Liver (tissue), 9 donors: Measurements from ENCODE around the gene CDK19. TPM values are rescaled to one million over a fixed set of nuclear protein-coding genes. Genes with fewer than 3 reads are reported as not detected.
"Not testable (repeated sequence)": the region's sequence is repeated elsewhere in the genome, so short reads cannot be mapped to it uniquely, and the experiment has no call there.

ENCODE experiments used
- DNase-seq: peaks from one replicate; pipeline ENCODE4 v3.0.0-alpha.2; 2017; ENCODE audit warnings: low spot score
- H3K27ac ChIP-seq, 2 donors: one replicate each; pipeline ENCODE4 v1.7.0; 2013; ENCODE audit warnings: inconsistent platforms in 2 of 2, low read length in 2 of 2, control low read depth in 1 of 2, low read depth in 1 of 2, mild to moderate bottlenecking in 1 of 2
- H3K27me3 ChIP-seq, 4 donors: one replicate each; pipeline versions ENCODE4 v1.6.1 to v1.7.0; 2013; ENCODE audit warnings: low read length in 3 of 4, inconsistent platforms in 1 of 4, mild to moderate bottlenecking in 1 of 4, moderate library complexity in 1 of 4; ENCODE audit not compliant: control insufficient read depth in 4 of 4, insufficient read depth in 4 of 4
- H3K36me3 ChIP-seq, 4 donors: one replicate each; pipeline versions ENCODE4 v1.6.1 to v1.7.0; 2013; ENCODE audit warnings: low read length in 3 of 4, mild to moderate bottlenecking in 3 of 4, low read depth in 1 of 4, moderate library complexity in 1 of 4; ENCODE audit not compliant: control insufficient read depth in 4 of 4, insufficient read depth in 3 of 4
- H3K4me1 ChIP-seq, 4 donors: one replicate each; pipeline versions ENCODE4 v1.6.1 to v1.7.0; 2013; ENCODE audit warnings: low read length in 3 of 4, mild to moderate bottlenecking in 3 of 4, moderate library complexity in 1 of 4; ENCODE audit not compliant: control insufficient read depth in 4 of 4, insufficient read depth in 4 of 4
- H3K4me3 ChIP-seq, 3 donors: one replicate each; pipeline versions ENCODE4 v1.6.1 to v1.7.0; 2013; ENCODE audit warnings: low read length in 3 of 3, control low read depth in 1 of 3, low read depth in 1 of 3, mild to moderate bottlenecking in 1 of 3
- H3K9ac ChIP-seq, 2 donors: one replicate each; pipeline ENCODE4 v1.7.0; 2013; ENCODE audit warnings: low read length in 2 of 2, mild to moderate bottlenecking in 2 of 2, moderate library complexity in 2 of 2, control low read depth in 1 of 2, low read depth in 1 of 2
- H3K9me3 ChIP-seq, 4 donors: one replicate each; pipeline versions ENCODE4 v1.6.1 to v1.7.0; 2013; ENCODE audit warnings: low read length in 3 of 4; ENCODE audit not compliant: control insufficient read depth in 4 of 4
- CTCF ChIP-seq: fragments of 150-350 bp; IDR thresholded peaks from 2 replicates; pipeline ENCODE4 v1.5.1; 2017; ENCODE audit warnings: improper control_type of control experiment, low read depth, low read length; ENCODE audit not compliant: missing input control
- EGR1 ChIP-seq, 2 donors: IDR thresholded peaks; 2 replicates each; pipeline ENCODE4 v1.6.1; 2016 to 2018; ENCODE audit warnings: antibody characterized with exemption in 2 of 2, low read depth in 2 of 2
- FOXA1 ChIP-seq: IDR thresholded peaks from 2 replicates; pipeline ENCODE4 v1.6.1; 2016; ENCODE audit warnings: antibody characterized with exemption
- FOXA2 ChIP-seq: IDR thresholded peaks from 2 replicates; pipeline ENCODE4 v1.6.1; 2016; ENCODE audit warnings: antibody characterized with exemption
- GABPA ChIP-seq, 2 donors: IDR thresholded peaks in 1 of 2; conservative IDR thresholded peaks in 1 of 2; 2 replicates each; pipeline ENCODE4 v1.6.1; 2016; ENCODE audit warnings: antibody characterized with exemption in 2 of 2, mild to moderate bottlenecking in 1 of 2, moderate library complexity in 1 of 2
- HNF4A ChIP-seq, 2 donors: conservative IDR thresholded peaks; 2 replicates each; pipeline ENCODE4 v1.6.1; 2016; ENCODE audit warnings: antibody characterized with exemption in 2 of 2, mild to moderate bottlenecking in 2 of 2
- HNF4G ChIP-seq: IDR thresholded peaks from 2 replicates; pipeline ENCODE4 v1.6.1; 2016; ENCODE audit warnings: antibody characterized with exemption
- JUND ChIP-seq, 2 donors: IDR thresholded peaks; 2 replicates each; pipeline ENCODE4 v1.6.1; 2016; ENCODE audit warnings: antibody characterized with exemption in 2 of 2
- MAX ChIP-seq: IDR thresholded peaks from 2 replicates; pipeline ENCODE4 v1.6.1; 2016; ENCODE audit warnings: antibody characterized with exemption
- RAD21 ChIP-seq, 2 donors: IDR thresholded peaks; 2 replicates each; pipeline ENCODE4 v1.6.1; 2016; ENCODE audit warnings: antibody characterized with exemption in 2 of 2, mild to moderate bottlenecking in 2 of 2
- REST ChIP-seq: IDR thresholded peaks from 2 replicates; pipeline ENCODE4 v1.6.1; 2016; ENCODE audit warnings: antibody characterized with exemption, mild to moderate bottlenecking
- SP1 ChIP-seq: IDR thresholded peaks from 2 replicates; pipeline ENCODE4 v1.6.1; 2018; ENCODE audit warnings: antibody characterized with exemption, mild to moderate bottlenecking
- TAF1 ChIP-seq: conservative IDR thresholded peaks from 2 replicates; pipeline ENCODE4 v1.6.1; 2016; ENCODE audit warnings: antibody characterized with exemption, mild to moderate bottlenecking
- YY1 ChIP-seq: IDR thresholded peaks from 2 replicates; pipeline ENCODE4 v1.6.1; 2016; ENCODE audit warnings: antibody characterized with exemption, mild to moderate bottlenecking
- WGBS: extraction: QIAGEN DNeasy Blood & Tissue Kit; methylation state at CpG from one replicate; pipeline ENCODE4 v1.1.7; 2013; 5-methylcytosine and 5-hydroxymethylcytosine counted together
- polyA plus RNA-seq, 2 donors: library from polyadenylated mRNA; stranded (reverse) in 1 of 2; unstranded in 1 of 2; fragments of 200-250 nt in 1 of 2; fragments of >200 nt in 1 of 2; fragmentation: Nextera tagmentation in 1 of 2; extraction: Ambion mirVana in 1 of 2; gene quantifications; one replicate each; pipeline versions ENCODE4 v1.2.1 to v1.2.3, GENCODE V29; 2013 to 2015
- total RNA-seq, 2 donors: library from RNA; depleted of rRNA; stranded (reverse); fragments of >200 nt; gene quantifications; one replicate each; pipeline ENCODE4 v1.2.3, GENCODE V29; 2014
- TF ChIP-seq, protein P1 (sequence below): IDR thresholded peaks from 2 replicates; pipeline ENCODE4 v1.6.1; 2016; ENCODE audit warnings: antibody characterized with exemption
- donor health status: healthy.
- donor health status: healthy.
- donor health status: healthy.
- donor health status: healthy.
- donor health status: healthy.

The CDK19 gene
- total and polyA plus RNA-seq, 4 donors = 1.8 to 7.6 (median 3.9) TPM

- no peak for TF ChIP-seq SP1
- WGBS = 84% methylated on average over 6 of the region's 6 CpGs
- no peak overlapping the region for H3K9ac ChIP-seq
- no peak overlapping the region for H3K4me3 ChIP-seq
- H3K9me3 ChIP-seq = no peaks in the 10 kb centered on the region
- no peaks in the 10 kb centered on the region for H3K36me3 ChIP-seq
- no peaks in the 10 kb centered on the region for H3K27me3 ChIP-seq
- no peak overlapping the region for H3K27ac ChIP-seq
- no peak for DNase-seq
- H3K4me1 ChIP-seq = no peaks in the 10 kb centered on the region
These were observed 225.3 kb downstream of the CDK19 start for GRCh38 chr6:110589865-110590513.

DNA sequence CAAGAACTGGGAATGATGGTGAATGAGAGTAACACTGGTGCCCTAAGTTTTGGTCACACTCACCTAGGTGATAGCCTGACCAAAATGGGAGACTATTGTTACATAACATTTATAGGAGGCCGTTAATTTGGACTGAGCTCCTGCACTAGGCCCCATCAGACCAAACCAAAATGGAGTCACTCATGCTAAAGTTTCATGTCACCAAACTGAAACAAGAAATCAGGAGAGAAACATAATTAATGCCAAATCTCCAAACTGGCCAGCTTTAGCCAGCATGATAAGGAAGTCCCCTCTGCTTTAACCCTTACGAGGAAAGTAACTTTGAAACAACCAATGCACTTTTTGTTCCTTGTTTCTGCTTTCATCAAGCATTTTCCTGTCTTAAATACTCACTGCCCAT is 227.9 kb downstream of the CDK19 start:
- H3K36me3 ChIP-seq = no peaks in the 10 kb centered on the region
- DNase-seq = no peak
- no peaks in the 10 kb centered on the region for H3K4me1 ChIP-seq
- H3K9me3 ChIP-seq = no peaks in the 10 kb centered on the region
- WGBS = 88% methylated on average over 2 of the region's 2 CpGs
- no peak overlapping the region for H3K4me3 ChIP-seq
- H3K27me3 ChIP-seq = no peaks in the 10 kb centered on the region
- TF ChIP-seq JUND (IDR thresholded peaks at IDR 0.05) = no peak
- TF ChIP-seq FOXA2 = no peak
- TF ChIP-seq EGR1 (IDR thresholded peaks at IDR 0.05; ENCODE audit: low read depth in 2 of 2) = no peak
- TF ChIP-seq FOXA1 = no peak
- no peak overlapping the region for H3K9ac ChIP-seq
- H3K27ac ChIP-seq = no peak overlapping the region

DNA sequence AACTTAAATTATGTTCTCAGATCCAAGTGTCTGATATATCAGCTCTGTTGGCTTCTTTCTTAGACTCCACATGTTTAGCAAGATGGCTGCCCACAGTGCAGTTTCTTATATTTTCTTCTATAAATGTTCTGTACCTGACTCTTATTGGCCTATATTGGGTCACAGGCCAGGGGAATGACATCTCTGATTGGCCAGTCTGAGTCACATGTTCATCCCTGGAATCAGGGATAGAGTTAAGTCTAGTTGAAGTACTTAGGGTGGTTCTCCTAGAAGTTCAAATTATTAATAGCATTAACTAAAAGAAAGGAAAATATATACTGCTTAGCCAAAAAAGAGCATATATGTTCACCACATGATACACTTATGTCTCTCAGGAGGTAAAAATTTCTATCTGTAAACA is 233.6 kb downstream of the CDK19 start:
- no peaks in the 10 kb centered on the region for H3K36me3 ChIP-seq
- TF ChIP-seq GABPA (IDR thresholded peaks at IDR 0.05 in 1 of 2, conservative IDR thresholded peaks at IDR 0.05 in 1 of 2) = no peak
- no peak for TF ChIP-seq FOXA1
- no peak for TF ChIP-seq CTCF
- no peak for TF ChIP-seq HNF4G
- no peak for TF ChIP-seq EGR1 (IDR thresholded peaks at IDR 0.05; ENCODE audit: low read depth in 2 of 2)
- TF ChIP-seq HNF4A (conservative IDR thresholded peaks at IDR 0.05) = no peak
- TF ChIP-seq MAX = no peak
- no peak for TF ChIP-seq FOXA2
- no peak for TF ChIP-seq YY1
- TF ChIP-seq, protein P1, sequence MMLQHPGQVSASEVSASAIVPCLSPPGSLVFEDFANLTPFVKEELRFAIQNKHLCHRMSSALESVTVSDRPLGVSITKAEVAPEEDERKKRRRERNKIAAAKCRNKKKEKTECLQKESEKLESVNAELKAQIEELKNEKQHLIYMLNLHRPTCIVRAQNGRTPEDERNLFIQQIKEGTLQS = no peak
- TF ChIP-seq REST = no peak
- TF ChIP-seq RAD21 (IDR thresholded peaks at IDR 0.05) = no peak
- TF ChIP-seq TAF1 = no peak
- no peak for DNase-seq

DNA sequence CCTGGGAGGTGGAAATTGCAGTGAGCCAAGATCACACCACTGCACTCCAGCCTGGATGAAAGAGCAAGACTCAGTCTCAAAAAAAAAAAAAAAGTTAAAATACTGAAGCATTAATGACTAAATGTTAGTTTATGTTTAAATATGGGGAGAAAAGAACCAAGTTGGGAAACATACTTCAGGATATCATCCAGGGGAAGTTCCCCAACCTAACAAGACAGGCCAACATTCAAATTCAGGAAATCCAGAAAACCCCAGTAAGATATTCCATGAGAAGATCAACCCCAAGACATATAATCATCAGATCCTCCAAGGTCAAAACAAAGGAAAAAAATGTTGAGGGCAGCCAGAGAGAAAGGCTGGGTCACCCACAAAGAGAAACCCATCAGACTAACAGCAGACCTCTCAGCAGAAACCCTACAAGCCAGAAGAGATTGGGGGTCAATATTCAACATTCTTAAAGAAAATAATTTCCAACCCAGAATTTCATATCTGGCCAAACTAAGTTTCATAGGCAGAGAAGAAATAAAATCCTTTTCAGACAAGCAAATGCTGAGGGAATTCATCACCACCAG is 237.6 kb downstream of the CDK19 start:
- H3K9ac ChIP-seq, H3K4me3 ChIP-seq: not testable (repeated sequence)

More for the DNA sequence above, 233.6 kb downstream of the CDK19 start:
- Histone ChIP-seq H3K9me3 (no peaks in the 10 kb centered on the region), H3K4me1 (no peaks in the 10 kb centered on the region), H3K27ac (no peak overlapping the region), H3K9ac (no peak overlapping the region), H3K27me3 (no peaks in the 10 kb centered on the region), H3K4me3 (no peak overlapping the region)

More for the DNA sequence above, 237.6 kb downstream of the CDK19 start:
- not testable (repeated sequence) for H3K4me1 ChIP-seq, H3K36me3 ChIP-seq, H3K27ac ChIP-seq, DNase-seq, H3K9me3 ChIP-seq, H3K27me3 ChIP-seq
